HK-2 (cell line): ENCODE results near the gene ASPSCR1.
"Not testable (repeated sequence)": the region's sequence is repeated elsewhere in the genome, so short reads cannot be mapped to it uniquely, and the experiment has no call there.

Experiments used
- DNase-seq: peaks from one replicate; pipeline ENCODE4 v3.0.0-alpha.2; 2018; ENCODE audit not compliant: unreplicated experiment

Gene ASPSCR1

DNA sequence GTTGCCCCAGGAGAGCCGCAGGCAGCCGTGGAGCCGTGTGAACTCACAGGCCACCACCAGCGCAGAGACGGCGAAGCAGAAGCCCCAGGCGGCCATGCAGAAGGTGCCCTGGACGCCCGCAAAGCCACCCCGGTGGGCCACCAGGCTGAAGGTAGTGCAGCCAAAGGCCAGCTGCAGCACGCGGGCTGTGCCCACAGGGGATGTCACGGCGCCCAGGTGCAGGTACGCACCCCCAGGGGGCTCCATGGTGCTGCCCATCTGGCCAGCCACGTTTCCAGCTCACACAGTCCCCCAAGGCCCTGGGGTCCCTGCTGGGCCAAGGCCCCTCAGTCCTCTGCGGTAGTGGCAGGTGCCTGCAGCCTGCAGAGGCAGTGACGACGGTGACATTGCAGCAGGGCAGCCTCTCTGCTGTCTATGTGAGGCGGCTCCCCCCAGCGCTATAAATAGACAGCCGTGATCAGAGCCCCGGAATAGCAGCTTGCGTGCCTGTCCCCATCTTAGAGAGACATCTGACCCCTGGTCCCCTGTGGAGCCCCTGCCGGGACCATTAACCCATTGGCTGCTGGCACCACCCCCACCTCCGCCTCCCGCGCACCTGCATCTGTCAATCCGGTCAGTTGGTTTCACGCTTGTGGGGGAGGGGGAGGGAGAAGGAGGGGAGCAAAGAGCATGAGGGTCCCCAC, 35.8 kb upstream of the ASPSCR1 start:
- no peak for DNase-seq

- no peak for DNase-seq
Measured at GRCh38 chr17:81942167-81942553, 35.3 kb upstream of the ASPSCR1 start.

DNA sequence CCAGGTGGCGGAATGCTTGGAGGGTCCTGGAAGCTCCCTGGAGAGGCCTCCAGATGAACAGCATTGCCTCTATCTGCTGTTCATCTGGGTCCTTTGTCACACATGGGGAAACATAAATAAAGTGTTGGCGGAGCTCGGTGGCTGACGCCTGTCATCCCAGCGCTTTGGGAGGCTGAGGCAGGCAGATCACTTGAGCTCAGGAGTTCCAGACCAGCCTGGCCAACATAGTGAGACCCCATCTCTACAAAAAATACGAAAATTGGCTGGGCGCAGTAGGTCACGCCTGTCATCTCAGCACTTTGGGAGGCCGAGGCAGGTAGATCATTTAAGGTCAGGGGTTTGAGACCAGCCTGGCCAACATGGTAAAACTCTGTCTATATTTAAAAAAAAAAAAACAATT, 32.6 kb upstream of the ASPSCR1 start:
- DNase-seq = no peak

DNA sequence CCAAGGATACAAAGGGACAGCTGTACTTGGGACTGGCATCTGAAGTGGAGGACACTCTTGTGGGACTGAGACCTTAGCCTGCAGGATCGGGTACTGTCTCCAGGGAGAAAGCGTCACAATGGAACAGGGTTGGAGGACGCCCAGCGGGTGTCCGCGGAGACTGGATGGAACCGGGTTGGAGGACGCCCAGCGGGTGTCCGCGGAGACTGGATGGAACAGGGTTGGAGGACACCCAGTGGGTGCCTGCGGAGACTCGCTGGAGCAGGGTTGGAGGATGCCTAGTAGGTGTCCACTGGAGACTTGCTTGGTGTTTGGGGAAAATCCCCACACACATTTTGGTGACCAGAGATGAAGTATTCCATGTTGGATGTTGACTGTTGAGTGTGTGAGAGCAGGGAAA, 30.2 kb upstream of the ASPSCR1 start, which contains the start of gene MYADML2:
MYADML2 (minus strand) TSS at position 45 of the 400 bp plus-strand sequence. CDS start 5,492 bp downstream, outside the sequence.
- DNase-seq = no peak

DNA sequence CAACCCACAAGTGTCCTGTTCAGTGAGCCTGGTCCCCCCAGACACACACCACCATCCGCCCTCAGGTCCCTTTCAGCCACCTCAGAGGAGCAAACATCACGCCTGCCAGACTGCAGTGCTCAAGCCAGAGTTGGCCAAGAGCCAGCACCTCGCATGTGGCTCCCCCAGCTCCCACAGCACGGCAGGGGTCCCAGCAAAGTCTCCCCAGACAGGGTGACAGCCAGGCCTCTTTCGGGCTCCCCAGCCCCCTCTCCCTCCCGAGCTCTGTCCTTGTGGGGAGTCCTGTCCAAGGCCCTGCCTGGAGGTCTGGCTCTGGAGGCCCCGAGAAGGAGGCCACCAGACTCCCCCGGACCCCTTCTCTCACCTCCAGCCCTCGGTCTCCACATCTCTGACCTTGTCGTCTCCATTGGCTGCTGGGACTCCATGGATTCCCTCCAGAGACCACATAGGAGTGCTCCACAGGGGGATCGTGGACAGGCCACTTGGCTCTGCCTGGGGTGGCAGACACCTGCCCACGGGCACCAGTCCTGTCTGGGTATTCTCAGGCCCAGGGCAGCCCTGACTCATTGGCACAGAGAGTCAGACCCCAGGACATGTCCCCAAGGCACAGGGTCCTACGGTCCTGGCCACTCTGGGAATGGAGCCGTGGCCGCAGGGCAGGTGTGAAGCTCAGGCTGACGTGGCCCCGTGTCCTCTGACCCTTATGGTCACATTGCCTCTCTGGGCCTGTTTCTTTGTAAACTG, 28.6 kb upstream of the ASPSCR1 start:
- no peak for DNase-seq

DNA sequence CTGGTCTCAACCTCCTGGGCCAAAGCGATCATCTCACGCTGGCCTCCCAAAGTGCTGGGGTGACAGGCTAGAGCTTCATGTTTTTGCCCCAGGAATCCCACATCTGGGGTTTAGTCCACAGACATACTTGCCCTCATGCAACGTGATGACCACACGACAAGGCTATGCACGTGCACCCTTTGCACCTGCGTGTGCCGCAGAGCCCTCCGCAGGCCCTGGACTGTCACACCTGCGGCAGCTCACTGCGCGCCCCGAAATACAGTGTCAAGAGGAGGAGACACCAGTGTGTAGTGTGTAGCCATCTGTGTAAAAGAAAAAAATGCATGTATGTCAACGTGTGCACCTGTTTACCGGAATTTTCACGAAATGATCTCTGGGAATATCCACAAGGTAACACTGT, 26.9 kb upstream of the ASPSCR1 start:
- no peak for DNase-seq

DNA sequence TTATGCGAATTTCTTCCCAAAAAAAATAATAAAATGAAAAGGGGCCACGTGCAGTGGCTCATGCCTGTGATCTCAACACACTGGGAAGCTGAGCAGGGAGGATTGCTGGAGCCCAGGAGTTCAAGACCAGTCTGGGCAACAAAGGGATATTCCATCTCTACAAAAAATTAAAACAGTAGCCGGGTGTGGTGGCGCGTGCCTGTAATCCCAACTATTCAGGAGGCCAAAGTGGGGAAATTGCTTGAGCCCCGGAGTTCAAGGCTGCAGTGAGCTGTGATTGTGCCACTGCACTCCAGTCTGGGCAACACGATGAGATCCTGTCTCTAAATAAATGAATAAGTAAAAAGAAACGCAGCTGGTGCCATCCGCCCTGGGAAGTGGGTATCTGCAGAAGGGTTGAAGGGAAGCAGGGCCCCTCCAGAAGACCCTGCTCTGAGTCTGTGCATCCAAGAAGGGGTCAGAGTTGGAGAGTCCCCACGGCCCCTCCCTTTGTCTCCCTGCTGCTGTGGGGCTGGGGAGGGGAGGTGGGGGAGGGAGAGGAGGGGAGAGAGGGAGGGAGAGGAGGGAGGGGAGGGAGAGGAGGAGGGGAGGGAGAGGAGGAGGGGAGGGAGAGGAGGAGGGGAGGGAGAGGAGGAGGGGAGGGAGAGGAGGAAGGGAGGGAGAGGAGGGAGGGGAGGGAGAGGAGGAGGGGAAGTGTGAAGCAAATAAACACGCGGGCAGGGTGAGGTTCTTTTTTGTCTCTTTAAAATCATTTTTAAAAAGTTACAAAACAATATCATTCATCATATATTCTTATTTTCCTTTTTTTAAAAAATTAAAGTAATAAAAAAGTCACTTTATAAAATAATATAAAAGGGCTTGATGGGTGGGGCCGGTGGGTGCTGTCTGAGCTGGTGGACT, 25.4 kb upstream of the ASPSCR1 start:
- DNase-seq = no peak

- DNase-seq = no peak
Measured at GRCh38 chr17:81952792-81953228, 24.6 kb upstream of the ASPSCR1 start.

DNA sequence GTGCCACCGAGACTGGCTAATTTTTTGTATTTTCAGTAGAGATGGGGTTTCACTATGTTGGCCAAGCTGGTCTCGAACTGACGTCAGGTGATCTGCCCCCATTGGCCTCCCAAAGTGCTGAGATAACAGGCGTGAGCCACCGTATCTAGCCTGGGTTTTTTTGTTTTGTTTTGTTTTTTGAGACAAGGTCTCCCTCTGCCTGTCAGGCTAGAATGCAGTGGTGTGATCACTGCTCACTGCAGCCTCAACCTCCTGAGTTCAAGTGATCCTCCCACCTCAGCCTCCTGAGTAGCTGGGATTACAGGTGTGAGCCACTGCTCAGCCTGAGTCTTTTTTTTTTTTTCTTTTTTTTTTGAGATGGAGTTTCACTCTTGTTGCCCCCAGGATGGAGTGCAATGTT, 24.0 kb upstream of the ASPSCR1 start:
- not testable (repeated sequence) for DNase-seq

- DNase-seq = no peak
Measured at GRCh38 chr17:81954131-81955057, 23.0 kb upstream of the ASPSCR1 start.

GRCh38 chr17:81955058-81955681, 22.3 kb upstream of the ASPSCR1 start:
- no peak for DNase-seq

GRCh38 chr17:81955756-81956544, 21.5 kb upstream of the ASPSCR1 start:
- no peak for DNase-seq

DNA sequence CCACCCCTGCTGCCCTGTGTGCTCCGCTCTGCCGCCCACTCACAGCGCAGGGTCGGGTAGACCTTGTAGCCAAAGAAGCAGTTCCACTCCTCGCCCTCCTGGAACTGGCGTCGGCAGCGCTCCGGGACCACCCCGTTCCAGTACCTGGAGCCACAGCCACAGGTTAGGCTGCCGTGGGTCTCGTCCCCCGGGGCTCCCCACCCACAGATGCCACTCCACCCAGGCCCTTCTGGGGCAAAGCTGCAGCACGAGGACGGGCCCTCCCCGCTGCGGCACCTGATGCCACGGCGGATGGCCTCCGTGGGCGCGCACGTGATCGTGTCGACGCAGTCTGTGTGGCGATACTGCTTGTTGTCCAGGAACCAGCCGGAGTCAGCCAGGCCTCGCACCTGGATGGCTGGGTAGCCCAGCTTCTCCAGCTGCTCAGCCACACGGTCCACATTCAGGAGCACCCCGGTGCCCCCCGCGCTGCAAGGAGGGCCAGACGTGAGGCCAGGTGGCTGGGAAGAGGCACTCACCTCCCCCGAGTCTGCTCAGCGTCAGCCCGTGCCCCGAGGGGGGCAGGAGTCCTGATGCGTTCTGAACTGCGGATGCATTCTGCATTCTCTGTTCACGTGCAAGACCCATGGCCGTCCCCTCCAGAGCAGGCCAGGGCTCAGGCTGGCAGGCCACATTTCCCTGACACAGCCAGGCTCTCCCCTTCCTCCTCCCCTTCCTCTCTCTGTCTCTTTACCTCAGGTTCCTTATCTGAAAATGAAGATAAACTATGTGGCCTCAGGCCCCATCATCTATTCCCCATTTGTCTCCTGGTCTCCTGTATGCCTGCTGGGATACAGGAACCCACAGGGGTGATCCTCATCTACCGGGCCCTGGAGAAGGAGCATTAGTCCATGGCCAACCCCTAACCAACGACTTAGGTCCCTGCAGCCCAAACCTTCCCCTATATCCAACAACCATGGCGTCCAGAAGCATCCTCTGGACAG, 20.5 kb upstream of the ASPSCR1 start:
- no peak for DNase-seq

DNA sequence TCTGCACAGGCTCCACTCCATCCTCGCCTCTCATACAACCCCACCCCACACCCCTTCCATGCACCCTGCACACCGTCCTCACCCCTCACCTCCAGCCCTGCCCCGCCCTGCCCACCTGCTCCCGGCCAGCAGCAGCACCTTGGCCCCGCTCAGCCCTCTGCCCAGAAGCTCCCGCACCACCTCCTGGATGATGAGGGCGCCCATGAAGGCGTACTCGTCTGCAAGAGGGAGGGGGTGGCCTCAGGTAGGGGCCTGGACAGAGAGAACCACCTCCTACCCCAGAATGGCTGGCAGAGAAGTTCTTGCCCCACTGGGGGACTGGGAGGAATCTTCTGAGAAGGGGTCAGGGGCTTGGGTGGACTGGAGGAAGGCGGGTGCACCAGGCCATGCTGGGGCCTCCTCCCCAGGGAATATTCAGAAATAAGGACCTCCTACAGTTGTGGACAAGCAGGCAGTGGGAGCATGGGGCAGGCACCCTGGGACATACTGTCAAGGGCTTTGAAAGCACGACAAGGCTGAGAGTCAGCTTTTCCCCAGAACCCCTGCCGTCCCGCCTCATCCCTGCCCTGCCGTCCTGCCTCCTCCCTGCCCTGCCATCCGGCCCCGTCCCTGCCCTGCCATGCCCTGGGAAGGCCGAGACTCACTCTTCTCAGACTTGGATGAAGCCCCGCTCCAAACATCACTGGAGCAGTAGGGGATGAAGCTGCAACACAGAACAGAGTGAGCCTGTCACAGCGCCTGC, 19.6 kb upstream of the ASPSCR1 start:
- no peak for DNase-seq

DNA sequence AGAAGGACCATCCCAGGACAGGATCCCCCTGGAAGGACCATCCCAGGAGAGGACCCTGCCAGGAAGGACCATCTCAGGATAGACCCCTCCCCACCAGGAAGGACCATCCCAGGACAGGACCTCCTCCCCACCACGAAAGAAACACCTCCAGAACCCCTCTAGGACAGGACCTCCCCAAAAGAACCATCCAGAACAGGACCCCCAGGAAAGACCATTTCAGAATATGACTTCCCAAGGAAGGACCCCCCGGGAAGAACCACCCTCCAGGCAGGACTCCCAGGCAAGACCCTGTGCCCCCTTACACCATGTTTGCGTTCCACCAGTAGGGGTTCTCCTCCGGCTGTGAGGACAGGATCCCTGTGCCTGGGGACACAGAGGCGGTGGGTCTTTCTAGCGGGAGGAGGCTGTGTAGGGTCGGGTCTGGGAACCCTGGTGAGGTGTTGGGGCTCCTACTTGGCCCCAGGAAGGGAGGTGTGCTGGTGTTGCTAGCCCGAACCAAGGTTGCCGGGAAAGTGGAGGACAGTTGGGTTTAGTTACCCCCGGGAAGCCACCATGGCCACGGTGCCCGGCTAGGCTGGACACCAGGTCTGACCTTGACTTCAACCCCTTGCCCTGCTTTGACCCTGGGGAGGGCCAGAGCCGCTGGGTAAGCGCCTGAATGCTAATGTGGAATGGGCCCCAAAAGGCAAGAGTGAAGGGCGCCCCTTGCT, 18.6 kb upstream of the ASPSCR1 start:
- DNase-seq = no peak

DNA sequence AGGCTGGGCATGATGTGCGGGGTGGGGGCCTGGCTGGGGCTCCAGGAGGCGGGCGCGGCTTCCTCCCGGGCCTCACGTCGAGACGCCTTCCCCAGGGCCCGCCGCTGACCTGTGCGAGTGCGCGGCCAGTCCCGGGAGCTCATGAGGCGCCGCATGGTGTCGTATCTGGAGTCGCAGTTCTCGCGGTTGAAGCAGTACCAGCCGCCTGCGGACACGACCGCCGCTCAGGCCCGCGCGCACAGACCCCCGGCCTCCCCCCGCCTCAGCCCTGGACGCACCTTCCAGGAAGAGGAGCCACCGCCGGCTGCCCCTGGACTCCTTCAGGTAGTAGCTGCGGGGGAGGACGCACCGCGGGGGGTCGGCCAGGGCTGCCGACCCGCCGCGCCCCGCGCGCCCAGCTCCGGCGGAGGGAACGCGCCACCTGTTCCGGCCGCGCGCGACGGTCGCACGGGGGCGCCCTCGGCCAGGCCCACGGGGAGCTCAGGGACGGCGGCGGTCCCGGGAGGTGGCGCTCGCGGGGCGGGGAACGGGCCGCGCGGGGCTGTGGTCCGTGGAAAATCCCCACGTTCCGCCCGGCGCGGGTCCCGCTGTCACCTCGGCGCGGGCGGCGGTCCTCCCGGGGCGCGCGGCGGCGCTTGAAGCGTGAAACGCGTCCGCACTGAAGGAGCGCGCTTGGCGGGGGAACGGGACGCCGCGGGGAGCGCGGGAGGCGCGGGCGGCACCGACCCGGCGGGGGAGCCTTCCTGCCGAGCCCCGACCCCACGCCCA, 17.9 kb upstream of the ASPSCR1 start:
- peak; percentile 64 for DNase-seq
